NT2/D1 (cell line): Measurements from ENCODE around the gene SH3RF1.

Experiments used
- DNase-seq: peaks from one replicate; pipeline ENCODE4 v3.0.0-alpha.2; 2011; ENCODE audit warnings: low read depth, low spot score
- H3K27me3 ChIP-seq: 2 replicates; pipeline ENCODE4 v1.6.0; 2011; ENCODE audit warnings: mild to moderate bottlenecking; ENCODE audit not compliant: insufficient read length, insufficient read depth
- H3K36me3 ChIP-seq: 2 replicates; pipeline ENCODE4 v1.6.1; 2011; ENCODE audit warnings: mild to moderate bottlenecking, low read length, mixed read lengths; ENCODE audit not compliant: insufficient read depth, insufficient read length
- H3K4me1 ChIP-seq: 2 replicates; pipeline ENCODE4 v1.5.1; 2011; ENCODE audit not compliant: insufficient read depth, insufficient read length
- H3K4me3 ChIP-seq: 2 replicates; pipeline ENCODE4 v1.5.1; 2011; ENCODE audit warnings: low read depth; ENCODE audit not compliant: insufficient read length
- H3K9ac ChIP-seq: 2 replicates; pipeline ENCODE4 v1.6.0; 2011; ENCODE audit warnings: low read depth; ENCODE audit not compliant: insufficient read length
- H3K9me3 ChIP-seq: 2 replicates; pipeline ENCODE4 v1.5.1; 2011; ENCODE audit warnings: mild to moderate bottlenecking, low read length; ENCODE audit not compliant: insufficient read depth
- SUZ12 ChIP-seq: IDR thresholded peaks from 2 replicates; pipeline ENCODE4 v1.6.1; 2011; ENCODE audit not compliant: insufficient read length, insufficient read depth; ENCODE audit errors: extremely low read depth
- YY1 ChIP-seq: IDR thresholded peaks from 2 replicates; pipeline ENCODE4 v1.6.1; 2011; ENCODE audit not compliant: insufficient read length, insufficient read depth
- ZNF274 ChIP-seq: IDR thresholded peaks from 2 replicates; pipeline ENCODE4 v1.6.1; 2011; ENCODE audit warnings: mild to moderate bottlenecking, low read depth, low read length

Gene SH3RF1

DNA sequence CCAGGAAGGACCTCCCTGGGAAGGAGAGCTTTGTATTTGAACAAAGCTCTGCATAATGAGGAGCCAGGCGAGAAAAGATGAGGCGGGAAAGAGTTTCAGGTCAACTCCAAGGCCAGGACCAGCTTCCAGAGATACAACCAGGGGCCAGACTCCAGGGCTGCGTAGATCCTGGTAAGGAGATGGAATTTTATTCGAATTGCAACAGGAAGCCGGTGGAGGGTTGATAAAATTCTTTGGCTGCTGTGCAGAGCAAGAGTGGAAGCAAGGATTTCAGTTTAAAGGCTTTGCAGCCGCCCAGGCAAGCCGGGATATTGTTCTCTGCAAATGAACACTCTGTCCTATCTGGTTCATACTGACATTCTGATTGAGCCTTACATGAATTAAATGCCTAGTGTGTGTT, 220.5 kb downstream of the SH3RF1 start:
- TF ChIP-seq YY1 (no peak), SUZ12 (no peak), ZNF274 (no peak)

GRCh38 chr4:169048868-169049414, 221.8 kb downstream of the SH3RF1 start:
- Histone ChIP-seq H3K9ac (no peak overlapping the region), H3K4me3 (no peak overlapping the region), H3K9me3 (no peaks in the 10 kb centered on the region), H3K36me3 (no peaks in the 10 kb centered on the region), H3K4me1 (no peaks in the 10 kb centered on the region), H3K27me3 (no peaks in the 10 kb centered on the region)
- DNase-seq: no peak
- TF ChIP-seq ZNF274: no peak
- no peak for TF ChIP-seq YY1
- no peak for TF ChIP-seq SUZ12

More for the DNA sequence above, 220.5 kb downstream of the SH3RF1 start:
- H3K27me3 ChIP-seq: no peaks in the 10 kb centered on the region
- no peaks in the 10 kb centered on the region for H3K4me1 ChIP-seq
- DNase-seq: no peak
- no peaks in the 10 kb centered on the region for H3K9me3 ChIP-seq
- no peaks in the 10 kb centered on the region for H3K36me3 ChIP-seq
- H3K9ac ChIP-seq: no peak overlapping the region
- H3K4me3 ChIP-seq: no peak overlapping the region

GRCh38 chr4:169047956-169048355, 222.8 kb downstream of the SH3RF1 start:
- Histone ChIP-seq H3K9me3 (no peaks in the 10 kb centered on the region), H3K36me3 (no peaks in the 10 kb centered on the region), H3K4me3 (no peak overlapping the region), H3K27me3 (no peaks in the 10 kb centered on the region), H3K9ac (no peak overlapping the region), H3K4me1 (no peaks in the 10 kb centered on the region)
- no peak for DNase-seq
- TF ChIP-seq YY1: no peak
- no peak for TF ChIP-seq SUZ12
- TF ChIP-seq ZNF274: no peak

DNA sequence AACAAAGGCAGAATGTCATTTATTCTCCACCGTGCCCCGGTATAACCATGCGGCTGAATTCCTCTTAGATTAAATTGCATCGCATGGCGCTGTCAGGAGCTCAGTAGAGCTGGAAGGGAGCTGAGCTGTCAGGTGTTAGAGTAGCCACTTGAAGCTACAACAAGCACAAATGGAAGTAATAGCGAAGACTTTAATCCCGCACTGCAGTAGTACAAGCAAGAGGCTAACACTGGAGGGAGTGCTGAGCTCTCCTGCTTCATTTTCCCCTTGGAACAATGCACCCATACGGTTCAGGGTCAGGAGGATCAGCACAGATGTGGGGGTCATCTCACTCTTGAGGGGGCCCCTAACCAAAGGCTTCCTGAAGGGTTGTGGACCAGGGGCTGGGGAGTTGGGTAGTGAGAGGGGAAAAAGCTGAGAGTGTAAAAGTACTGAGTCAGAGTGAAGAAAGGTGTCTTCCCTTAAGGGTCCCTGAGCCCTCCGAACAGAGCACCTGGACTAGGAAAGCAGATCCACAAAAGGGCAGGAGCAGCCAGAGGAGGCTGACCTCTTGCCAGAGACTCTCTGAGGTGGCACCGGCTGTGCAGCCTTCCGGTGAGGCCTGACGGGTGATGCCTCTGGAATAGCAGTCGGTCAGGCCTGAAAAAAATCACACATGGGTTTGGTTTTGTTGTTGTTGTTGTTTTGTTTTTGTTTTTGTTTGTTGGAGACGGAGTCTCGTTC, 224.7 kb downstream of the SH3RF1 start:
- no peaks in the 10 kb centered on the region for H3K9me3 ChIP-seq
- no peaks in the 10 kb centered on the region for H3K36me3 ChIP-seq
- no peak for DNase-seq
- H3K4me1 ChIP-seq: no peaks in the 10 kb centered on the region
- no peak overlapping the region for H3K4me3 ChIP-seq
- no peak overlapping the region for H3K9ac ChIP-seq
- TF ChIP-seq SUZ12 (no peak), ZNF274 (no peak), YY1 (no peak)
- H3K27me3 ChIP-seq: no peaks in the 10 kb centered on the region

- Histone ChIP-seq H3K4me3 (no peak overlapping the region), H3K9me3 (no peaks in the 10 kb centered on the region), H3K27me3 (no peaks in the 10 kb centered on the region), H3K4me1 (no peaks in the 10 kb centered on the region), H3K36me3 (no peaks in the 10 kb centered on the region), H3K9ac (no peak overlapping the region)
- DNase-seq: no peak
- TF ChIP-seq SUZ12 (no peak), YY1 (no peak), ZNF274 (no peak)
Measured at GRCh38 chr4:169044714-169045447, 225.9 kb downstream of the SH3RF1 start.
